COLO668 (cell line): Measurements from ENCODE around the gene ATP11A.
"Not testable (repeated sequence)": the region's sequence is repeated elsewhere in the genome, so short reads cannot be mapped to it uniquely, and the experiment has no call there.

ENCODE experiments used
- DNase-seq: peaks from one replicate; lab custom pipeline; 2025; ENCODE audit not compliant: unreplicated experiment; lab: John Stamatoyannopoulos, UW

ATP11A gene

GRCh38 chr13:112669881-112670499 is 19.8 kb upstream of the ATP11A start:
- DNase-seq = no peak

- no peak for DNase-seq
Measured at GRCh38 chr13:112670864-112671263, 19.0 kb upstream of the ATP11A start.

GRCh38 chr13:112671359-112671758 is 18.5 kb upstream of the ATP11A start:
- DNase-seq = no peak

GRCh38 chr13:112672651-112673284 is 17.1 kb upstream of the ATP11A start:
- DNase-seq = no peak

- no peak for DNase-seq
Measured at GRCh38 chr13:112674412-112675365, 15.1 kb upstream of the ATP11A start.

GRCh38 chr13:112675366-112675756 is 14.5 kb upstream of the ATP11A start:
- DNase-seq = no peak

- not testable (repeated sequence) for DNase-seq
Measured at GRCh38 chr13:112677421-112677962, 12.3 kb upstream of the ATP11A start.

- no peak for DNase-seq
Measured at GRCh38 chr13:112679381-112679780, 10.5 kb upstream of the ATP11A start.

- DNase-seq = no peak
Measured at GRCh38 chr13:112679932-112680677, 9.7 kb upstream of the ATP11A start.

GRCh38 chr13:112680741-112681360 is 9.0 kb upstream of the ATP11A start:
- no peak for DNase-seq

- no peak for DNase-seq
Measured at GRCh38 chr13:112683581-112683980, 6.3 kb upstream of the ATP11A start.

GRCh38 chr13:112684071-112684845 is 5.6 kb upstream of the ATP11A start:
- DNase-seq = no peak

- not testable (repeated sequence) for DNase-seq
Measured at GRCh38 chr13:112685189-112685805, 4.5 kb upstream of the ATP11A start.

- peak; percentile 55 for DNase-seq
Measured at GRCh38 chr13:112685896-112686295, 3.9 kb upstream of the ATP11A start.

GRCh38 chr13:112686364-112686763 is 3.5 kb upstream of the ATP11A start:
- DNase-seq = no peak

GRCh38 chr13:112686987-112687386 is 2.9 kb upstream of the ATP11A start:
- no peak for DNase-seq

GRCh38 chr13:112687836-112688559 is 1.8 kb upstream of the ATP11A start:
- DNase-seq = no peak

GRCh38 chr13:112688560-112689302 is 1.1 kb upstream of the ATP11A start:
- DNase-seq = no peak
